Measurements from ENCODE around the gene PPP1R26. TPM values are rescaled to one million over a fixed set of nuclear protein-coding genes. Genes with fewer than 3 reads are reported as not detected.

Gene PPP1R26
- total RNA-seq, 4 donors from 2014 or later, result 22.3 to 29.8 (median 25.7) TPM

DNA sequence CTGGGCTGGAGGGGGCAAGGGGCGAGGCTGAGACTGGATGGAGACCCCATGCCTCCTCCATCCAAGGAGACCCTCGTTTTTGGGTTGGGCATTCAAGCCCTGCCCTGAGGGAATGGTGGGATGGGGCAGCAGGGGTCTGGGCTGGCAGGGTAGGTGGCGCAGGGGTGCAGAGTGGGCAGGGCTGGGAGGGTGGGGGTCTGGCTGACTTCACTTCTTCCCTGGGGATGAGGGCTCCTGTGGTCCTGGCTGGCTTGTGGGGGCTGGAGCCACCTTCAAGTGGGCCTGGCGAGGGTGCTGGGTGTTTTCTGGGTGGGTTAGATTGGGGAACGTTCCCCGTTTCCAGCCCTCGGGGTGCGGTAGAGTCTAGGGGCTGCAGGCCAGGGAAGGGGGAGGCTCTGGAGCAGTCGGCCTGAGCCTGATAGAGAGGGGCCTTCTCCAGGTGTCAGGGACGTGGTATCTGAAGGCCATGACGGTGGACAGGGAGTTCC, 42.1 kb downstream of the PPP1R26 start:
- no peak for DNase-seq
- Histone ChIP-seq H3K27ac (no peak overlapping the region), H3K9me3 (no peaks in the 10 kb centered on the region), H3K4me3 (replicated peaks in 1 of 3) (no peak overlapping the region), H3K27me3 (no peaks in the 10 kb centered on the region), H3K4me1 (no peaks in the 10 kb centered on the region), H3K36me3 (no peaks in the 10 kb centered on the region)
- TF ChIP-seq, protein P1, sequence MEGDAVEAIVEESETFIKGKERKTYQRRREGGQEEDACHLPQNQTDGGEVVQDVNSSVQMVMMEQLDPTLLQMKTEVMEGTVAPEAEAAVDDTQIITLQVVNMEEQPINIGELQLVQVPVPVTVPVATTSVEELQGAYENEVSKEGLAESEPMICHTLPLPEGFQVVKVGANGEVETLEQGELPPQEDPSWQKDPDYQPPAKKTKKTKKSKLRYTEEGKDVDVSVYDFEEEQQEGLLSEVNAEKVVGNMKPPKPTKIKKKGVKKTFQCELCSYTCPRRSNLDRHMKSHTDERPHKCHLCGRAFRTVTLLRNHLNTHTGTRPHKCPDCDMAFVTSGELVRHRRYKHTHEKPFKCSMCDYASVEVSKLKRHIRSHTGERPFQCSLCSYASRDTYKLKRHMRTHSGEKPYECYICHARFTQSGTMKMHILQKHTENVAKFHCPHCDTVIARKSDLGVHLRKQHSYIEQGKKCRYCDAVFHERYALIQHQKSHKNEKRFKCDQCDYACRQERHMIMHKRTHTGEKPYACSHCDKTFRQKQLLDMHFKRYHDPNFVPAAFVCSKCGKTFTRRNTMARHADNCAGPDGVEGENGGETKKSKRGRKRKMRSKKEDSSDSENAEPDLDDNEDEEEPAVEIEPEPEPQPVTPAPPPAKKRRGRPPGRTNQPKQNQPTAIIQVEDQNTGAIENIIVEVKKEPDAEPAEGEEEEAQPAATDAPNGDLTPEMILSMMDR (IDR thresholded peaks at IDR 0.05), result no peak
- no peak for TF ChIP-seq POLR2A (IDR thresholded peaks at IDR 0.05)
- intact Hi-C loops (cut with DNase I), result no loop called here
- WGBS, 2 donors, result 77 to 84% methylated on average over 8 to 11 of the region's 11 CpGs

DNA sequence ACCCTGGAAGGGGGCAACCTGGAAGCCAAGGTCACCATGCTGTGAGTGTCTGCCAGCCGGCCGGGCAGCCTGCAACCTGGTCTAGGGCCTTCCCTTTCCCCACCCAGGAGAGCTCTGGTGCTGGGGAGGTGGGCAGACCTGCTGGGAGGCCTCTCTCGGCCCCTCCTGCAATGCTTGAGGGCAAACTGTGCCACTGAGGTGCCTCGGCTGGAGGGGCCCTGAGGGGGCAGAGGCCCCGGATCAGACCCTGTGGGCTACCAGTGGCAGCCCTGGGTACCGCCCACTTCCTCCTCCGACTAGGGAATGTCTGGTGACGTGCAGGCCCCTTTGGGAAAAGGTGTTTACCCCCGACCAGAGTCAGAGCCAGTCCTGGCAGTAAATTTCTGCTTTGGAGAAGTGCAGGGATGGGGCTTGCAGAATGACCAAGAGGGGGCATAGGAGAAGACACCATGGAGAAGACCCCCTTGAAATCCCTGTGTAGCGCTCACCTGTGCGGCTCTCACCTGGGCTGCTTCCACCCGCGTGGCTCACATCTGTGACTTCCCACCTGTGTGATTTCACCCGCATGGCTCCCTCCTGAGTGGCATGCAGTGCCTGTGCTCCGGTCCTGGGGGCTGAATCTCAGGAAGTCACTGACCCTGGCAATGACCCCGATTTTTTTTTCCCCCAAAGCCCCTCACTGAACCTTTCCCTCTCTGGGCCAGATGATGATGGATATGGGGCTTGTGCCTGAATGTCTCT, 42.7 kb downstream of the PPP1R26 start:
- no peaks in the 10 kb centered on the region for H3K27me3 ChIP-seq
- no peak for DNase-seq

DNA sequence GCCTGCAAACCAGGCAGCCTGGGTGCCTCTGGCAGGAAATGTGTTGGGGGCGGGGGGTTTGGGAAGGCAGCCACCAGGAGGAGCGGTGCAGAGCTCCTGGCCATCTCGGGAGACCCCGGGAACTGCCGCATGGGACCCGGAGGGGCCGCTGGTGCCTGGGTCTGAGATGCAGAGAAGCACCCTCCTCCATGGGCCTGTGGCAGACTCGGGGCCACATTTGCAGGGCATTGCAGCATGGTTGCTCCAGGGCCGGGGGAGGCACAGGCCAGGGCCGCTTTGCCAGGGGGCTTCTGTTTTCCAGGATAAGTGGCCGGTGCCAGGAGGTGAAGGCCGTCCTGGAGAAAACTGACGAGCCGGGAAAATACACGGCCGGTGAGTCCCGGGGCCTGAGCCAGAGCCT, 43.3 kb downstream of the PPP1R26 start:
- 68 to 70% methylated on average over 14 to 16 of the region's 17 CpGs for WGBS, 2 donors
- no peak for DNase-seq
- Histone ChIP-seq H3K27me3 (no peaks in the 10 kb centered on the region), H3K4me3 (replicated peaks in 1 of 3) (no peak overlapping the region), H3K9me3 (no peaks in the 10 kb centered on the region), H3K4me1 (no peaks in the 10 kb centered on the region), H3K27ac (no peak overlapping the region), H3K36me3 (no peaks in the 10 kb centered on the region)
- TF ChIP-seq, protein P1 (IDR thresholded peaks at IDR 0.05), result no peak
- no peak for TF ChIP-seq POLR2A (IDR thresholded peaks at IDR 0.05)
- intact Hi-C loops (cut with DNase I), result no loop called here

More for the DNA sequence above, 42.7 kb downstream of the PPP1R26 start:
- Histone ChIP-seq H3K9me3 (no peaks in the 10 kb centered on the region), H3K4me1 (no peaks in the 10 kb centered on the region), H3K36me3 (no peaks in the 10 kb centered on the region), H3K27ac (no peak overlapping the region), H3K4me3 (replicated peaks in 1 of 3) (no peak overlapping the region)
- intact Hi-C loops (cut with DNase I), result no loop called here
- TF ChIP-seq, protein P1 (IDR thresholded peaks at IDR 0.05), result no peak
- TF ChIP-seq POLR2A (IDR thresholded peaks at IDR 0.05), result no peak
- 53 to 71% methylated on average over 12 to 15 of the region's 16 CpGs for WGBS, 2 donors

DNA sequence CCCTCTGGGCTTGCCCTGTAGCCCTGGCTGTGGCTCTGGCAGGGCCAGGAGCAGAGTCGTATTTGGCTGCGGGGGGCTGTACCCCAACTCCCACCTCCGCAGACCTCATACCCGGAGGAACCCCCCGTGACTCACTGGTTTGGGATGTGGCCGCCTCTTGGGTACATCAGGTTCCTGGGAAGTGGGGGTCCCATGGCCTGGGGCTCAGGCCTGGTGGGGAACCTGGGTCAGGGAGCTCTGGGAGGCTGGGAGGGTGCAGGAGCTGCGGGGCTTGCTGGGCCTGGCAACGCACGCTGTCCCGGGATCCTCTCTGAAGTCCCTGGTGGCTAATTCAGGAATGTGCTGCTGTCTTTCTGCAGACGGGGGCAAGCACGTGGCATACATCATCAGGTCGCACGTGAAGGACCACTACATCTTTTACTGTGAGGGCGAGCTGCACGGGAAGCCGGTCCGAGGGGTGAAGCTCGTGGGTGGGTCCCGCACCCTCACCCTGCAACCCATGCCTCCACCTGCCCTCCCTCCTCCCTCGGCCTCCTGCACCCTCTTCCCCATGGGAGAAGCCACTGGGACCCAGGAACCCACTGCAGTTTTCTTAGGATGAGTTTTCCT, 44.0 kb downstream of the PPP1R26 start:
- DNase-seq, result no peak
- H3K27ac ChIP-seq, result no peak overlapping the region
- no peaks in the 10 kb centered on the region for H3K36me3 ChIP-seq
- no peak overlapping the region for H3K4me3 ChIP-seq (replicated peaks in 1 of 3)
- intact Hi-C loops (cut with DNase I), result no loop called here
- H3K9me3 ChIP-seq, result no peaks in the 10 kb centered on the region
- 58 to 77% methylated on average over 11 to 21 of the region's 21 CpGs for WGBS, 2 donors
- no peaks in the 10 kb centered on the region for H3K4me1 ChIP-seq
- no peaks in the 10 kb centered on the region for H3K27me3 ChIP-seq
- TF ChIP-seq, protein P1 (IDR thresholded peaks at IDR 0.05), result no peak
- no peak for TF ChIP-seq POLR2A (IDR thresholded peaks at IDR 0.05)

All from thyroid gland (tissue), 4 donors.